Astrocyte of the spinal cord (primary cell): ENCODE results near the gene NPLOC4.

Experiments
- DNase-seq: peaks from one replicate; pipeline ENCODE4 v3.0.0; 2011; ENCODE audit warnings: low read depth, low spot score
- H3K4me3 ChIP-seq: 2 replicates; pipeline ENCODE4 v1.5.1; 2011; ENCODE audit warnings: low read depth, mild to moderate bottlenecking, low read length, moderate library complexity
- CTCF ChIP-seq: IDR thresholded peaks from 2 replicates; pipeline ENCODE4 v1.5.1; 2012; ENCODE audit warnings: low read depth, mild to moderate bottlenecking, low read length, inconsistent platforms
- in situ Hi-C: cut with HindIII; loops from 2 replicates; pipeline ENCODE4 v1.10.0; 2017; ENCODE audit warnings: low sequenced_read_pairs

The NPLOC4 gene

DNA sequence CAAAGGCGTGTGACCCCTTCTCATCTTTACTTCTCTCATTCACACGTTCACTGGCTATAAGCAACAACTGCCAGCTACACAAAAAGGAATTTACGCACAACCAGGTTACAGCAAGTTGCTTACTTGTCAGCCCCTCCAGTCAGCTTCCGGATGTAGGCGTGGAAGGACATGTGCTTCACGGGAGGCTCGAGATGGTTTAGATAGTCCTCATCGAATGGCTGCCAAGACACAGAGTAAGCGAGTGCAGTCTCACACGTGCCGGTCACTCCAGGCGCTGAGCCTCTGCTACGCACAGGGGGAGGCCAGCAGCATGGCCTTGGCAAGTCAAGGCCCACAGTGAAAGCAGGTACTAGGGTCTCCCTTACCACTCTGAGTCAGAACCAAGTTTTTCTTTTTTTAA lies 28.3 kb downstream of the NPLOC4 start:
- in situ Hi-C loops = no loop called here
- no peak overlapping the region for H3K4me3 ChIP-seq
- DNase-seq = no peak
- no peak for TF ChIP-seq CTCF

GRCh38 chr17:81608082-81608481 lies 28.8 kb downstream of the NPLOC4 start:
- in situ Hi-C loops = no loop called here
- TF ChIP-seq CTCF = no peak
- peak; percentile 50 for DNase-seq
- H3K4me3 ChIP-seq = no peak overlapping the region

GRCh38 chr17:81607431-81607830 lies 29.5 kb downstream of the NPLOC4 start:
- in situ Hi-C loops = no loop called here
- H3K4me3 ChIP-seq = no peak overlapping the region
- no peak for TF ChIP-seq CTCF
- DNase-seq = peak; percentile 24

DNA sequence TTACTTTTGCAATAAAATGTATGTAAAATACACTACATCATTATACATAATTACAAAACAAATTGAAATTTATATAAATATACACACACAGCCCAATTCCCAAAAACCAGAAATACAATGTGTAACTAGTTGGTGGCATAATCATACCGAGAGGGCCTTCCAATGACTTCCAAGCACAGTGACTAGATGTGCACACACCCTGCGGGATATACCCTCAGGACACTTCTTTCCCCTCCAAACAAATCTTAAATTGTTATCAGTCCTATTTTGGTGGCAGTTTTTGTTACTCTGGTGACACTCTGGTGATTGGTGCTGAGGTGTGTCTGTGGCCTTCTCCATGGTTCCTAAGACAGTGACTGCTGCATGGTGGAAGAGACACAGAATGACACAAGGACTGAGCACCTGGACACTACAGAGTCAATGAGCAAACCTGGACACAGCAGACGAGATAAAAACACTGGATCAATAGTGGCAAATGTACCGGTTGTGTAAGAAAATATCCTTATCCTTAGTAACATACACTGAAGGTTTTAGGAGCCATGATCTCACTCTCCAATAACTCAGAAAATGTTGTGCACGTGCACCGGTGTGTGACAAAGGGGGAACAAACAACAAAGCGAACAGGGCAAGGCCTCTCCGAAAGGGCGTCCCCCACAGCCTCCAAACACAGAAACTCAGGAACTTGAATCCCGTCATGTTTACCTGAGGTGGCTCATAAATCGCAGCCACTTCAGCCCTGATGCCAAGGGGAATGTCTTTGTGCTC lies 32.9 kb downstream of the NPLOC4 start:
- in situ Hi-C loops = no loop called here
- no peak for DNase-seq
- TF ChIP-seq CTCF = no peak
- no peak overlapping the region for H3K4me3 ChIP-seq

GRCh38 chr17:81601525-81602120 lies 35.3 kb downstream of the NPLOC4 start:
- TF ChIP-seq CTCF = peak; percentile 80
- peak; percentile 79 for DNase-seq
- H3K4me3 ChIP-seq = no peak overlapping the region
- in situ Hi-C loops = no loop called here

- peak; percentile 26 for DNase-seq
- H3K4me3 ChIP-seq = no peak overlapping the region
- in situ Hi-C loops = no loop called here
- no peak for TF ChIP-seq CTCF
Observed at GRCh38 chr17:81599719-81600486, 37.0 kb downstream of the NPLOC4 start.
